ENCODE data around the gene TRAF3IP3.

- TF ChIP-seq CTCF (IDR thresholded peaks at IDR 0.05) (no peak), POLR2A (IDR thresholded peaks at IDR 0.05) (no peak)
These were observed 46.4 kb downstream of the TRAF3IP3 start for GRCh38 chr1:209802117-209802779.
